Measurements from ENCODE around the gene VTI1B.
"Not testable (repeated sequence)": the region's sequence is repeated elsewhere in the genome, so short reads cannot be mapped to it uniquely, and the experiment has no call there.

Gene VTI1B

GRCh38 chr14:67674480-67675218 is at the start of gene VTI1B:
Gene VTI1B (minus strand): TSS chr14:67674632. CDS start chr14:67674489, 143 bp downstream.
- peak; percentile 65 for DNase-seq

- no peak for DNase-seq
Observed at GRCh38 chr14:67722293-67722692, 47.9 kb upstream of the VTI1B start.

- no peak for DNase-seq
Observed at GRCh38 chr14:67721875-67722274, 47.4 kb upstream of the VTI1B start.

GRCh38 chr14:67719866-67720265 is 45.4 kb upstream of the VTI1B start:
- DNase-seq = no peak

- not testable (repeated sequence) for DNase-seq
Observed at GRCh38 chr14:67719385-67719784, 45.0 kb upstream of the VTI1B start.

- DNase-seq = no peak
Observed at GRCh38 chr14:67718265-67718664, 43.8 kb upstream of the VTI1B start.

- DNase-seq = no peak
Observed at GRCh38 chr14:67717048-67717447, 42.6 kb upstream of the VTI1B start.

GRCh38 chr14:67710209-67710608 is 35.8 kb upstream of the VTI1B start:
- no peak for DNase-seq

- DNase-seq = not testable (repeated sequence)
Observed at GRCh38 chr14:67709796-67710195, 35.4 kb upstream of the VTI1B start.

GRCh38 chr14:67709346-67709745 is 34.9 kb upstream of the VTI1B start:
- DNase-seq = not testable (repeated sequence)

- no peak for DNase-seq
Observed at GRCh38 chr14:67705211-67705610, 30.8 kb upstream of the VTI1B start.

- DNase-seq = peak; percentile 27
Observed at GRCh38 chr14:67704484-67705089, 30.2 kb upstream of the VTI1B start.

GRCh38 chr14:67703997-67704396 is 29.6 kb upstream of the VTI1B start:
- DNase-seq = no peak

- not testable (repeated sequence) for DNase-seq
Observed at GRCh38 chr14:67701492-67701891, 27.1 kb upstream of the VTI1B start, which contains the start of gene RDH12. Gene RDH12 (plus strand): TSS chr14:67701886. CDS start chr14:67722643, 20,757 bp downstream.

GRCh38 chr14:67698179-67698578 is 23.7 kb upstream of the VTI1B start:
- DNase-seq = no peak

- no peak for DNase-seq
Observed at GRCh38 chr14:67697006-67697405, 22.6 kb upstream of the VTI1B start.

GRCh38 chr14:67695394-67695949 is 21.0 kb upstream of the VTI1B start, which contains the start of gene RDH11:
Gene RDH11 (minus strand): TSS chr14:67695764. CDS start chr14:67695703, 61 bp downstream.
- DNase-seq = peak; percentile 72

GRCh38 chr14:67694791-67695393 is 20.5 kb upstream of the VTI1B start:
- DNase-seq = peak; percentile 57

- no peak for DNase-seq
Observed at GRCh38 chr14:67690011-67690410, 15.6 kb upstream of the VTI1B start.

- DNase-seq = no peak
Observed at GRCh38 chr14:67683842-67684241, 9.4 kb upstream of the VTI1B start.

- DNase-seq = no peak
Observed at GRCh38 chr14:67680941-67681340, 6.5 kb upstream of the VTI1B start.

- DNase-seq = no peak
Observed at GRCh38 chr14:67680121-67680602, 5.7 kb upstream of the VTI1B start.

GRCh38 chr14:67679006-67679405 is 4.6 kb upstream of the VTI1B start:
- no peak for DNase-seq
